NT2/D1 (cell line): ENCODE results near the gene SDC1.

Source experiments
- SUZ12 ChIP-seq: IDR thresholded peaks from 2 replicates; pipeline ENCODE4 v1.6.1; 2011; ENCODE audit not compliant: insufficient read length, insufficient read depth; ENCODE audit errors: extremely low read depth
- YY1 ChIP-seq: IDR thresholded peaks from 2 replicates; pipeline ENCODE4 v1.6.1; 2011; ENCODE audit not compliant: insufficient read length, insufficient read depth
- ZNF274 ChIP-seq: IDR thresholded peaks from 2 replicates; pipeline ENCODE4 v1.6.1; 2011; ENCODE audit warnings: mild to moderate bottlenecking, low read depth, low read length

DNA sequence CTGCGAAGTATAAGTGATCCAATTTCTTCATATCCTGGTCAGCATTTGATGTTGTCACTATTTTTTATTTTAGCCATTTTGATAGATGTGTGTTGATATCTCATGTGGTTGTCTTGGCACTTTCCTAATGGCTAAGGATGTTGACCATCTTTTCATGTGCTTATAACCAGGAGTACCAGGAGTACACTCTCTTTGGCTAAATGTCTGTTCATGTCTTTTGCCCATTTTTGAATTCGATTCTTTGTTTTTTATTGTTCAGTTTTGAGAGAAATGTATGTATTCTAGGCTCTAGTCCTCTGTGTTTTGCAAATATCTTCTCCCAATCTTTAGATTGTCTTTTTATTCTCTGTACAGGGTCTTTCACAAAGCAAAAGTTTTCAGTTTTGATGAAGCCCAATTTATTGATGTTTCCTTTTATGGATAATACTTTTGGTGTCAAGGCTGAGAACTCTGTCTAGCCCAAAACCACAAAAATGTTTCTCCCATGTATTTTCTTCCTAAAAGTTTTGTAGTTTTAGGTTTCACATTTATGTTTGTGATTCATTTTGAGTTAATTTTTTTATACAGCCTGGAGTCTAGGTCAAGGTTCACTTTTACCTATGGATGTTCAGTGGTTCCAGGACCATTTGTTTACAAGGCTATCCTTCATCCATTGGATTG is 65.4 kb downstream of the SDC1 start:
- TF ChIP-seq YY1 (no peak), SUZ12 (no peak), ZNF274 (no peak)
